ENCODE measurements around the gene IL4R. TPM values are rescaled to one million over a fixed set of nuclear protein-coding genes. Genes with fewer than 3 reads are reported as not detected.

Gene IL4R
- total and polyA plus RNA-seq, 2 of the 13 experiments (the other 11 are each of a cell fraction or from before 2014, with no cell fraction given), result 15.9 to 49.6 TPM

GRCh38 chr16:27269300-27270150 lies 44.2 kb upstream of the IL4R start (continued):
- peak; percentile 17; the same call in 1 of the 2 replicates for TF ChIP-seq HNF1A (IDR thresholded peaks at IDR 0.05; ENCODE audit: low read depth)
- TF ChIP-seq HNF1A (CRISPR knock-in tag; IDR thresholded peaks at IDR 0.05; ENCODE audit: borderline replicate concordance), result peak; percentile 12; the same call in 1 of the 2 replicates
- TF ChIP-seq HOXD1 (CRISPR knock-in tag; IDR thresholded peaks at IDR 0.05), result no peak
- no peak for TF ChIP-seq ATM (IDR thresholded peaks at IDR 0.05; ENCODE audit: borderline replicate concordance)
- TF ChIP-seq CEBPG (CRISPR knock-in tag; IDR thresholded peaks at IDR 0.05), result peak; percentile 65
- no peak for TF ChIP-seq ZNF382 (CRISPR knock-in tag; IDR thresholded peaks at IDR 0.05; ENCODE audit: borderline replicate concordance)
- TF ChIP-seq DNMT3B (CRISPR knock-in tag; conservative IDR thresholded peaks at IDR 0.05), result no peak
- TF ChIP-seq POGZ (CRISPR knock-in tag; IDR thresholded peaks at IDR 0.05), result peak; percentile 32; the same call in 1 of the 2 replicates
- TF ChIP-seq SP140L (CRISPR knock-in tag; IDR thresholded peaks at IDR 0.05; ENCODE audit: borderline replicate concordance), result no peak
- TF ChIP-seq ZHX2 (IDR thresholded peaks at IDR 0.05; ENCODE audit: low read depth), result no peak
- no peak for TF ChIP-seq ZHX2 (CRISPR knock-in tag; IDR thresholded peaks at IDR 0.05; ENCODE audit: borderline replicate concordance)
- TF ChIP-seq DMAP1 (CRISPR knock-in tag; IDR thresholded peaks at IDR 0.05), result peak; percentile 73; the same call in 1 of the 2 replicates
- no peak for TF ChIP-seq NFYB (CRISPR knock-in tag; IDR thresholded peaks at IDR 0.05)
- no peak for TF ChIP-seq ZNF280D (CRISPR knock-in tag; IDR thresholded peaks at IDR 0.05)
- TF ChIP-seq FOXP1 (IDR thresholded peaks at IDR 0.05), result no peak
- TF ChIP-seq FOXP1 (CRISPR knock-in tag; IDR thresholded peaks at IDR 0.05), result peak; percentile 77
- TF ChIP-seq FOXC1 (CRISPR knock-in tag; IDR thresholded peaks at IDR 0.05; ENCODE audit: borderline replicate concordance), result no peak
- TF ChIP-seq ZNF337 (CRISPR knock-in tag; IDR thresholded peaks at IDR 0.05; ENCODE audit: borderline replicate concordance, low read depth), result no peak

Data from HepG2 (cell line).